GM21825 (cell line): Measurements from ENCODE around the gene EXOC3L4.

Experiments used
- ATAC-seq: cut with Tn5 transposase; IDR thresholded peaks from one replicate; pipeline ENCODE4 v1.9.1; 2021; ENCODE audit warnings: mild to moderate bottlenecking, moderate library complexity; ENCODE audit not compliant: unreplicated experiment

EXOC3L4 gene

DNA sequence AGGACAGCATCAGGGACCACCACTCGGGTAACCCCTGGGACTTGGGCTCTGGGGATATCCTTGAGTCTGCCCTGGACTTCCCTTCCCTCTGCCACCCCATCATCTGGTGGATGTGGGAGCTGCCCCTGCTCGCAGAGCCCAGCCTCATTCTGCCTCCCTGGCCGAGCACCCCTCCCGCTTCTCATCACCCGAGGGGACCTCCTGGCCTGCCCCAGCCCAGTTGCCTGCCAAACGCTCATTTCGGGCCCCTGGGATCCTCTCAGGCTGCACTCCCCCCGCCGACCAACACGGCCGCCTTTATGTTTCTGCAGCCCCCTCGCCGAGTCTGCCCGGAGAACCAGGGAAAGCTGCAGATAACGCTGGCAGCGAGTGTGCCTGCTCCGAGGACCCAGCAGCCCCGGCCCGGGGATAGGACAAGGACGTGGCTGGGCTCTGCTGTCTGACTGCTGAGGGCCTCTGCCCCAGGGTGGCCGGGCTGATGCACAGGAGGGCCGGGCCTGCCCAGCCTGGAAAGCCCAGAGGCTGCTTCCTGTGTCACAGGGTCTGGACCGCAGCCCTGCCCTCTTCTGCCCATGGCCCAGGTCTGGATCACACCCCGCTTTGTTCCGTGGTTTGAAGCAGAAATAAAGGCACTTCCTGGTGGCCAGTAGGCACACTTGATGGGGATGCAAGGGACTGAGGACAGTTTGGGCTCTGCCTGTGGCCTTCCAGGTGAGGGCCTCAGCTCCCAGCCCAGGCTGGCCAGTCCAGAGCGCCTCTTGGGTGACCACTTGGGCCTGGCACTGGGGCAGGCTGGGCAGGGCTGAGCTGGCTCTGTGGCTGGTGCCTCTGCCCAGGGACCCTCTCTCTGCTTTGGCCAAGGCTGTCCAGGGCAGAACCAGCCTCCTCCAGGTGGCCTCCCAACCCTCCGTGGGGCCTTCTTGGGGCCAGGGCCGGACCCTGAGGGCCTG is 4.9 kb upstream of the EXOC3L4 start:
- ATAC-seq = no peak

DNA sequence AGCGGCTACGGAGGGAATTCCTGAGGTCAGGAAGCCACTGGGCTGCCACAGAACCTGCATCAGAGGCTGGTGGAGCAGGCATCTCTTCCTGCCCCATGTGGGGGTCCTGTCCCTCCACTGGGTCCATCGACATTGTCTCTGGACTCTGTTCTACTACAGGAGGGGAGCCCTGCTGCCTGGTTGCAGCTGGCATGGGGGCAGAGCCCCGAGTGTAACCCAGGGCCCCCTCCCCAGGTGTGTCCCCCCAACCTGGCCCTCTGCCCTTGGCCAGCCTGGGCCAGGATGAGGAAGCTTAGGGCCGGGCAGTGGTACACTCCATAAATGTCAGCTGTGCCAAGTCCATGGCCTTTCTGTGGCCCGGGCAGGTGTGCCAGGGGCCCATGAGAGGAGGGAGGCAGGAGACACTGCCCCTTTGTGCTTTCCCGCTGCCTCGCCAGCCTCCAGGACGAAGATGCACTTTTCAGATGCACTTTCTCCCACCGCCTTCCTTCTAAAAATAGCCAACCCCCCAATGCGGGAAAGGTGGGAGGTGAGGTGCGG is 4.0 kb upstream of the EXOC3L4 start:
- no peak for ATAC-seq

DNA sequence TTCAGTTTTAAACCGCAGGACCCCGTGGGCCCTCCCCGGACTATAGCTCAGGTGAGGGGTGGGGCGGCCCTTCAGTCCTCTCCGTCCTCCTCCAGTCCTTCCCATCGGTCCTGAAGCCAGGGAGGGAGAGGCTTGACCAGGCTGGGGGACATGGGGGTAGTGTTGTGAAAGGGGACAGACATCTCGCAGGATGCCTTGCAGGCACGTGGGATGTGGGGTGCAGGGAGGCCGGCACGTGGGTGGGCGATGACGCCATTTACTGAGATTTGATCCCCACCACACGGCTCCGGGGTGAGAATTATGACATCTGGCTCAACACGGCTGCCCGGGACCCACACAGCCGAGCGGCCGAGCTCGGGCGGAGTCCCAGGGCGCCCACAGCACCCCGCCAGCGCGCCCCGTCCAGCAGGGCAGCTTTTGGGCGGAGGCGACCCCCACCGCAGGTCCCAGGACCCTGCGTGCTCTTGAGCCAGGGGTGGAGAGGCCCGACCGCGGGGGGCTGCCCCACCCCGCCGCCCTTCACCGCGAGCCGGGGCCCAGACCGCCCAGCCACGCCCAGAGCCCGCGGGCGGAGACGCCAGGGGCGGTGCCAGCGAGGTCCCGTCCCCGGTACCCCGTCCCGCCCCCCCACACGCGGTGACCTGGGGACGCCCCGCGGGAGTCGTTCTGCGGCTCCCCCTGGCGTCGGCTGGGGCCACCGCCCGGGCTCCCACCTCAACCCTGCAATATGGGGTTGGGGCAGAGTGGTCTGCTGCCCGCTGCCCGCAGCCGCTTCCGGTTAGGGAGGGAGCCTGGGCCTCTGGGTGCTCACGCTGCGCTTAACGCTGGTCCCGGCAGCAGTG is 3.3 kb upstream of the EXOC3L4 start:
- ATAC-seq = peak; percentile 51

DNA sequence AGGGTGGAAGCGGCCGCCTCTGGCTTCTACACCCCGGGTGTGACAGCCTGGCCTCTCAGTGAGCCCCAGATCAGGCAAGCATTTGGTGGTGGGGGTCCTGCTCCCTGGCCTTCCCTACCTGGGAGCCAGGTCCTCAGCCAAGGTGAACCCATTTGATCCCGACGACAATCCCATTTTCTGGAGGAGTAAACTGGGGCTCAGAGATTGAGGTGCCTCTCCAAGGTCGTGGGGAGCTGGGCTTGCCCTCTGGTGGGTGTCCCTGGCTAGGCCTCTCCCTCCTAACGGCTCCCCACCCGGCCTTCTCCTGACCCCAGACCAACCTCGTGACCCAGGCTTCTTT is 2.7 kb upstream of the EXOC3L4 start:
- no peak for ATAC-seq

DNA sequence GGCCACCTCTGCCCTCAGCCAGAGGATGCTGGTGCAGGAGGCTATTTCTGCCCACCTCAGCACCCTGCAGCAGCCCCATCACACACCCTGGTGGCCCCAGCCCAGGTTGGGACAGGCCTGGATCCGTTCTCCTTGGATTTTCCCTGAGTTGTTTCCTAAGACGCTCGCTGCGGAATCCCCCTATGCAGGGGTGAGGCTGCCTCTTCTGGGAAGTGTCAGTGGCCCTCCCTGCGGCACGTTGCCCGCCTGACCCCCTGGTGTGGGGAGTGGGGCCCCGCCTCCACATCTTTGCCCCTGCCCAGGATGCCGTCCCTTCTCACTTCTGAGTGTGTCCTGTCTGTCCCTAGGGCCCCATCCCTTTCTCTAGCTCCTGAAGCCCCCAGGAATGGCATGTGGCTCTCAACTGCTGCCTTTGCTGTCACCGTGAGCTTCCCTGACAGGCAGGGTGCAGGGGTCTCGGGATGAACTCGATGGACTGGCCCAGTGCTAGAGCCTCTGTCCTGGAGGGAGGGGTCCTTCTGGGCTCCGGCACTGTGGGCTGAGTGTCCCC is 594 bp upstream of the EXOC3L4 start:
- no peak for ATAC-seq

DNA sequence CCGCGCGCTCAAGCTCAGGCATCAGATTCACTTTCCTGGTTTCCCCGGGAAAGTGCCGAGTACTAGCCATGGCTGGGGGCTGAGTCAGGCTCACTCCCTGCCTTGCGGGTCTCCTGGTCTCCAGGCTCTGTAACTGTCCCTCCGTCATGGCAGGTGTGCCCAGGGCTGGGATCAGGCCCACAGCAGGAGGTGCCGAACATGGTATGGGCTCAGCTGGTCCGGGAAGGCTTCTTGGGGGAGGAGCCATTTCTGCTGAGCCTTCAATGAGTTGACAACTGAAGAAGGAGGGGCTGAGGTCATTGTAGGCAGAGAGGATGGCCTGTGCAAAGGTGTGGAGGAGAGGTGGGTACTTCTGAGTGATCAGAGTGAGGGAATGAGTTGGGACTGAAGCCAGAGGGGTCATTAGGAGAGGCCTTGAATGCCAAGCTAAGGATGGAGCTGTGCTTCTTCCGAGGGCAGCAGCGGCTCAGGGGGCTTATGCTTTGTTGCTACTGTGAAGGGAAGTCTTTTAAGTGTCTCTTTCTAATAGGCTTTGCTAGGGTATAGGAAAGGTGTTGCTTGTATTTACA is 769 bp downstream of the EXOC3L4 start:
- no peak for ATAC-seq

DNA sequence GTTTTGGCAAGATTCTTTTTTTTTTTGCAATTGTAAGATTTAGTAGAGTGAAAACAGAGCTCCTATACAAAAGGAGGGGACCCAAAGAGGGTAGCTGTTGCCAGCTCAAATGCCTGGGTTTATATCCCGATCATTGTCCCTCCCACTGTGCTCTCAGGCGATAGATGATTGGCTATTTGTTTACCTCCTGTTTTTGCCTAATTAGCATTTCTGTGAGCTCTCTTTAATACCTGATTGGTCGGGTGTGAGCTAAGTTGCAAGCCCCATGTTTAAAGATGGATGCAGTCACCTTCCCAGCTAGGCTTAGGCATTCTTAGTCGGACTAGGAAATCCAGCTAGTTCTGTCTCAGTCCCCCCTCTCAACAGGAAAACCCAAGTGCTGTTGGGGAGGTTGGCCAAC is 1.9 kb downstream of the EXOC3L4 start:
- no peak for ATAC-seq

DNA sequence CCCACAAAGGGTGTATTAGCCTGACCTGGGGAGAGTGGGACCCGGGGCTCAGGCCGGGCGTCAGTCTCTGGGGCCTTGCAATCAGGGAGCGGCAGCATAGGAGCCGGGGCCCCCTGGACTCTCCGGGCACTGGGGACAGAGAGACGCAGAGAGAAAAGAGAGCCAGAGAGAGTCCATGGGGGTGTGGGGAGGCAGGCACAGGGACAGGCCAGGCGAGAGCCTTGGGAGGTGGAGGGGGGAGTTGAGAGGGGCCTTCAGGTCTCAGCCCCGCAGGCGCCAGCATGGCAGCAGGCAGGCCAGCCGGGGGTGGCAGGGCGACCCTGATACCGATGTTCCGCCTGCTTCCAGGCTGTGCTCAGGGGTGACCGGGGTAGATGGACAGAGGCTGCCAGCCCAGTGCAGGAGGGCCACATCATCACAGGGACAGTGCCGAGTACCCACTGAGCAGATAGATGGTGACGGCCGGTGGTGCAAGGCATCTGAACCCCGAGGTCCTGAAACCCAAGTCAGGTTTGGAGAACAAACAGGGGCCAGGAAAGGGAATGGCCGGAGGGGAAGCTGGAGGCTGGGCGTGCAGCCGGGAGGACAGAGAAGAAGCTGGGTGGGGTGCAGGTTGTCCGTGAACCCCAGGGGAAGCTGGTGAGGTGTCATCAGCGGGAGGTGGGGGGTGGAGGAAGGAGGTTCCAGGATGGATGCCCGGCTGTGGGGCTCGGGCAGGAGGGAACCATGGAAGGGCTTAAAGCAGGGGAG is 2.9 kb downstream of the EXOC3L4 start:
- no peak for ATAC-seq

DNA sequence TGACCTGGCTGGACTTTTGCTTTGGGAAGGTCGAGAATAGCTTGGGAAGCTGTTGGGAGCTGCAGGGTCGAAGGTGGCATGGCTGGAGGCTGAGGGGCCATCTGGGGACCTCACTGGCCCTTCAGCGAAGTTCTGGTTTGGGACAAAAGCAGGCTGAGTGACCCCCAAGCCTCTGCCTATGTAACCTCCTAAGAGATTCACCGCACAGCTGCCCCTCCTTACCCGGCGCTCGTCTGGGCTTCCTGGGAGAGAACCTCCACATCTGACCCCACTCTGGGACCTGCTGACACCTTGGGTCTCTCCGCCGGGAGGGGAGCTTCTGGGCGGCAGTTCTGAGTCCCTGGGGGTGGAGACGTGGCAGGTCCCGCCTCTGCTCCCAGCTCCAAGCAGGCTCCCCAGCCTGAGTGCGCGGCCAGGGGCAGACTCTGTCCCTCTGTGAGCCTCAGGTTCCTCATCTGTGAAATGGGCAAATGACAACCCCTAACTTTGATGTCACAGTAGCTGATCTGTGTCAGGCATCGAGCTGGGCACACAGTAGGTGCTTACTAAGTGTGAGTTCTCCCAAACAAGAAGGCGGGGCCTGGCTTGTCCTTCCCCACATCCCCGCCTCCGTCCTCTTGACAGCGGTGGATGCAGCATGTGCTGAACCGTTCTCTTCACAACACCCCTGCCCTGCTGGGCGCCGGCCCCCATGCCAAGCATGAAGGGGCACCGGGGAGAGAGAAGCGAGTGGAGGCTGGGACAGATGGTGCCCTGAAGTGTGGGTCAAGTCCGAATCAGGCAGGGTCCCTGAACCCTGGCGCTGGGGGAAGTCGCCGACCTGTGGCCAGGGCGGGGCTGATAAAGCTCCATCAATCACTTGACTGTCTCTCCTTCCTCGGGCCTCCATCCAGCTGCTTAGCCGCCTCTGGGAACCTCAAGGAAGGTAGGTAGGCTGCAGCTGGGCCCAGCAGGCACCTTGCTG is 3.8 kb downstream of the EXOC3L4 start:
- ATAC-seq = no peak

DNA sequence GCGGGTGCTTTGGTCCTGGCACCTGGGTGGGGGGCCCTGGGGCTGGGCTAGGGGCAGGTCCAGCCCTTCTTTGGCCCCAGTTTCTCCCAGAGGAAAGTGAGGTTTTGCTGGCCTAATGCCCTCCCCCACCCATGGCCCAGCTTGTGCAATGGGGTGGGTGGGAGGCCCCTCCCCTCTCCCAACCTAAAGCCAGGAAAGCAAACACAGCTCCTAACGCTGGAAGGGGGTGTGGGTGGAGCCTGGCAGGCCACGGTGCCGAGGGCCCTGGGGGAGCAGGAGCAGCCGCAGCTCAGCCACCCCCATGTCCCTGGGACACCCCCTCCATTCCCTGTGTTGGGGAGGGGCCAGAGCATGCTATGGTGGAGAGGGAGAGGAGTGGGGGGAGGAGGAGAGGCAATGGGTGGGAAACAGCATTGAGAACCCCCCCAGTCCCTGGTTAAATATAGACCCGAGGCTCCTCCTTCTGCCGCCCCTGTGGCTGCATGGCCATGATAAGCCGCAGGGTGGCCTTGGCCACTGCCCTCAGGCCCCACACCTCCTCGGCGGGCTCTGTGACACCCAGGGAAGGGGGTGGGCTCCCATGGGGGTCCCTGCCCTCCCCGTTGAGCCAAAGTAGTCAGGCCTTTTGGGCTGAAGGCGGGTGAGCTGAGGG is 4.7 kb downstream of the EXOC3L4 start:
- ATAC-seq = no peak

DNA sequence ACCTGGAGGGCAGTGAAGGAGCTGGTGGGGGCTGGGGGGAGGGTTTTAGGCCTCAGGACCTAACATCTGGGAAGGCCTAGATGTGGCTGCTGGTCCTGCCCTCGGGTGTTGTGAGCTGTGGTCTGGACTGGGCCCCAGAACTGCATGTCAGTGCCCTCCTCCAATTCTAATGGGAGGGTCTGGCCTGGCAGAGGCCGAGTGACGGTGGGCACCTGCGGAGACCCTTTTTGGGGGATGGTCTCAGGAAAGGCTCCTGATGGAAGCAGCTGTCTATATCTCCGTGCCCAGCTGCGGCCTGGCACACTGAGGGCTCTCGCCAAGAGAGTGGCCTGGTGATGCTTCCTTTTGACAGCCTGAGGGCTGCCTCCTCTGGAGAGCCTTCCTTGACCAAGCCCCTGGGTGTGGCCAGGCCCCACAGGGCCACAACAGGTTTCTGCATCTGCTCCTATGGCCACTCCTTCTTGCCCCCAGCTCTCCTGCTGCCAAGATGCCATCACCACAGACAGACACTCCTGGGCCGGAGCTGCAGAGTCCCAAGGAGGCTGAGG is 5.3 kb downstream of the EXOC3L4 start:
- no peak for ATAC-seq

DNA sequence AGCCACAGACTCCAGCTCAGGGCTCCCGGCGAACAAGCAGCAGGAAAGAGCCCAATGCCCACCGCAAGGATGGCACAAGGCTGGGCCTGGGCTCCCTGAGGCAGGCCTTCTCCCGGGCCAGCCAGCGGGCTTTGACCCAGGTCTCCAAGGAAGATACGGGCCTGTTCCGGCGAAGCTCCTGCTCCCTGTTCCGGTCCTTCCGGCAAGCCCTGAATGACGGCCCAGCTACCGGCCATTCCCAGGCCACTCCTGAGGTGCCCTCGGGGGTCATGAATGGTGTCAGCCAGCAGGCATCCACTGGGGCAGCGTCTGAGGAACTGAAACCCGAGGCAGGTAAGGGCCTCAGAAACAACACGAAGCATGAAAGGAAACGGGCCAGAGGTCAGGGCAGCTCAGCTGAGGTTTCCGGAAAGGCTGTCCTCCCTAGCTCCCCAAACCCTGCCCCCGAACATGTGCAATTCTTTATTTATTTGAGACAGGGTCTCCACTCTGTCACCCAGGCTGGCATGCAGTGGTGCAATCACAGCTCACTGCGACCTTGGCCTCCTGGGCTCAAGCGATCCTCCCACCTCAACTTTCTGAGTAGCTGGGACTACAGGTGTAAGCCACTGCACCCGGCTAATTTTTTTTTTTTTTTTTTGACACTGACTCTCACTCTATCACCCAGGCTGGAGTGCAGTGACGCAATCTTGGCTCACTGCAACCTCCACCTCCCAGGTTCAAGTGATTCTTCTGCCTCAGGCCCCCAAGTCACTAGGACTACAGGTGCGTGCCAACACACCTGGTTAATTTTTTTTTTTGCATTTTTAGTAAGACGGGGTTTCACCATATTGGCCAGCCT is 6.0 kb downstream of the EXOC3L4 start:
- ATAC-seq = no peak

DNA sequence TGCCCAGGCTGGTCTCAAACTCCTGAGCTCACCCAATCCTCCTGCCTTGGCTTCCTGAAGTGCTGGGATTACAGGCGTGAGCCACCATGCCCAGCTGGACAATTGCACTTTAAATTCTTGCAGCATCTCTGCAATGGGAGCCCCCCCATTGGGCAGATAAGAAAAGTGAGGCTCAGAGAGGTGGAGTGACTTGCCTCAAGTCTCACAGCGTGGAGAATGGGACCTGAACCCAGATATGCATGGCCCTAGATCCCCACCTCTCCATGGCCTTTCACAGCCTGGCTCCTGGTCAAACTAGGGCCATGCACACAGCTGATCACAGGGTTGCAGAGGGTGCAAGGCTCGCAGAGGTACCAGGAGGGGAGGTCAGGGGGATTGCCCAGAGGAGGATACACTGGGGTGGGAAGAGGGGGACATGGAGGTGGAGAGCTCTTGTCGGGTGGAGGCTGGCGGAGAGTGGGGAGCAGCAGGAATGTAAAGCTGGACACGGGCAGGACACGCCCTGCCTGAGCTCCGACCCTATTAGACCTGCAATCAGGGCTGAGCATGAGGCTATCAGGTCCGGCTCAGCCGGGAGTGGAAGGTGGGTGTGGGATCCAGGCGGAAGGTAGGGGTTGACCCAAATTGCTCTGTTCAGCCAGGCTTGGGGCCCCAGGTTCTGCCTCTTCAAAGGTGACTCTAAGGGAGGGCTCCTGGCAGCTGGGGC is 6.9 kb downstream of the EXOC3L4 start:
- ATAC-seq = no peak

DNA sequence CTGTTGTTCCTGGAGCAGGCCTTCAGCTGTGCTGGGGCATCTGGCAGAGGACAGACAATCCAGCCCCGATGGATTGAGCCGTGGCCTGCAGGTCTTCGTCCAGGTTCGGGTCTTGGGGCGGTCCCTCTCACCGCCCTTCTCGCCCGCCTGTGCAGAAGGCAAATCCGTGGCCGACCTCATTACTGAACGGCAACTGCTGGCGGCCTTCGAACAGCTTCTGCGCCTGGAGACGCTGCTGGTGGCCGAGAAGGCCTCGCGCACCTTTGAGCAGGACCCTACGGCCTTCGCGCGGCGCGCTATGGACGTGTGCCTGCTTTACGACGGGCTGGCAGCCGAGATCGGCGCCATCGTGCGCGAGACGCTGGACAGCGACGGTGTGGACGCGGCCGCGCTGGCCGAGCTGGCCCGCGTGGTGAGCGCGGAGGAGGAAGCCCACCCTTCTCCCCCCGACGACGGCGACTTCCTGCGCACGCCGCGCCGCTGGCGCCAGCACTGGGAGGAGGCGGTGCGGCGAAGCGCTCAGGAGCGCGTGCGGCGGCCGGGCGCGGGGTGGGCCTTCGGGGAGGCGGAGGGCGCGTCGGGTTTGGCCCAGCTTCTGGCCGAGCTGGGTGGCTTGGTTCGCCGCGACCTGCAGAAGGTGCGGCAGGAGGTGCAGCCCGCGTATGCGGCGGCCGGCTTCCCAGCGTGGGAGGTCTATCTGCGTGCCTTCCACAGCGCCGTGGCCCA is 7.6 kb downstream of the EXOC3L4 start:
- no peak for ATAC-seq

DNA sequence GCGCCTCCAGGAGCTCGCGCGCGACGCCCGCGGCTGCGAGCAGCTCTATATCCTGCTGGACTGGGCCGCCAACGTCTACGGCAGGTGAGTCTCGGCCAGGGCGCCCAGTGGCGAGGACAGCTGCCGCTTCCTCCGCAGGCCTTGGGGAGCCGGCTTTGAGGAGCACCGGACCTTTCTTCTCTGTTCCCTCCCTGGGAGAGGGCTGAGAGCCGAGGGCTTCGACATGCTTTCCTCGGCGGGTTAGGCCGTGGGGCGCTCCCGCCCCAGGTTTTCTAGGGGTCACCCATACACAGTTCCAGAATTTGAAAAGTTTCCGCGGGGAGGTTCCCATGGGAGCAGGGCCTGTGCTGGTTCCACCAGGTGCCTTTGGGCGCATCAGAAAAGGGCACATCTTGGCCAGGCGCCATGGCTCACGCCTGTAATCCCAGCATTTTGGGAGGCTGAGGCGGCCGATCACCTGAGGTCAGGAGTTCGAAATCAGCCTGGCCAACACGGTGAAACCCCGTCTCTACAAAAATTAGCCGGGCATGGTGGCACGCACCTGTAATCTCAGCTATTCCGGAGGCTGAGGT is 8.2 kb downstream of the EXOC3L4 start:
- no peak for ATAC-seq
